GM12878 (cell line): ENCODE data around the gene TNFSF9. TPM values are rescaled to one million over a fixed set of nuclear protein-coding genes. Genes with fewer than 3 reads are reported as not detected.

Experiments
- ATAC-seq: fragments of 200-7000 bp; cut with Tn5 transposase; 3 replicates; pipeline ENCODE4 v1.9.1; 2020; ENCODE audit warnings: mild to moderate bottlenecking, moderate library complexity
- BruUV-seq: library from RNA; stranded (reverse); fragments of 400-500 nt; replicated peaks from 2 replicates; lab custom pipeline; 2021; lab: Mats Ljungman, UMichigan
- CTCF ChIA-PET: fragments of 300-600 bp; sonication (Branson Sonifier 250); formaldehyde crosslinking; extraction: SDS; loops from one replicate; lab custom pipeline; 2021; ENCODE audit warnings: inconsistent platforms; lab: Yijun Ruan, JAX
- POLR2A ChIA-PET: fragments of 350-600 bp; formaldehyde crosslinking; extraction: SDS; loops from one replicate; lab custom pipeline; 2021; ENCODE audit warnings: inconsistent platforms; lab: Charles Lee
- RAD21 ChIA-PET: fragments of 300-600 bp; sonication (Branson Sonifier 250); formaldehyde crosslinking; loops from one replicate; lab custom pipeline; 2023; ENCODE audit warnings: antibody characterized with exemption; ENCODE audit not compliant: unreplicated experiment; lab: Charles Lee
- SMC1A ChIA-PET: fragments of 300-600 bp; sonication (Branson Sonifier 250); formaldehyde crosslinking; loops from one replicate; lab custom pipeline; 2023; ENCODE audit not compliant: unreplicated experiment, uncharacterized antibody; lab: Charles Lee
- DNase-seq: peaks from one replicate; pipeline ENCODE4 v3.0.0-alpha.2; 2011; ENCODE audit warnings: low read depth, low spot score
- FAIRE-seq: peaks from 3 replicates; lab custom pipeline; 2011; peaks lifted over from hg19 to GRCh38; lab: Jason Lieb, UNC
- H2AFZ ChIP-seq: 2 replicates; pipeline ENCODE4 v1.6.0; 2011; ENCODE audit warnings: low read depth, low read length, control low read depth; ENCODE audit not compliant: control insufficient read depth
- H3K27ac ChIP-seq: 2 replicates; pipeline ENCODE4 v1.5.1; 2011; ENCODE audit warnings: control low read depth; ENCODE audit not compliant: control insufficient read depth, insufficient read depth
- H3K27me3 ChIP-seq, 2 experiments: replicated peaks in 1 of 2; 2 replicates each; pipeline versions ENCODE4 v1.6.0 to v1.6.1; 2011; ENCODE audit warnings: low read length in 1 of 2; ENCODE audit not compliant: control insufficient read depth in 2 of 2, insufficient read depth in 2 of 2
- H3K36me3 ChIP-seq, 2 experiments: 2 replicates each; pipeline ENCODE4 v1.5.1; 2011; ENCODE audit warnings: low read length in 1 of 2; ENCODE audit not compliant: control insufficient read depth in 2 of 2, insufficient read depth in 2 of 2
- H3K4me1 ChIP-seq: 2 replicates; pipeline ENCODE4 v1.6.1; 2011; ENCODE audit warnings: mild to moderate bottlenecking, low read length, moderate library complexity, mixed read lengths; ENCODE audit not compliant: control insufficient read depth, insufficient read depth
- H3K4me2 ChIP-seq: 2 replicates; pipeline ENCODE4 v1.6.0; 2011; ENCODE audit warnings: control low read depth; ENCODE audit not compliant: control insufficient read depth, insufficient read depth
- H3K4me3 ChIP-seq: fragments of 200-600 bp; sonication (generic); 2 replicates; pipeline ENCODE4 v1.5.1; 2016
- H3K79me2 ChIP-seq: 2 replicates; pipeline ENCODE4 v1.6.0; 2011; ENCODE audit warnings: low read length; ENCODE audit not compliant: control insufficient read depth, insufficient read depth
- H3K9ac ChIP-seq: 2 replicates; pipeline ENCODE4 v1.8.0; 2011; ENCODE audit warnings: low read length, control low read depth, mixed read lengths; ENCODE audit not compliant: control insufficient read depth, insufficient read depth
- H3K9me3 ChIP-seq: replicated peaks from 3 replicates; pipeline ENCODE4 v1.5.1; 2011; ENCODE audit warnings: mild to moderate bottlenecking, low read length; ENCODE audit not compliant: control insufficient read depth, insufficient read depth
- H4K20me1 ChIP-seq: 2 replicates; pipeline ENCODE4 v1.6.0; 2011; ENCODE audit not compliant: control insufficient read depth, insufficient read depth
- BCL11A ChIP-seq: IDR thresholded peaks from 2 replicates; pipeline ENCODE4 v1.6.1; 2011; ENCODE audit warnings: low read depth, low read length
- HDGF ChIP-seq: fragments of 450-650 bp; IDR thresholded peaks from 2 replicates; pipeline ENCODE4 v1.6.1; 2016; ENCODE audit warnings: antibody characterized with exemption
- IKZF2 ChIP-seq, 2 experiments: fragments of 450-650 bp; IDR thresholded peaks; 2 replicates each; pipeline ENCODE4 v1.6.1; 2017; ENCODE audit warnings: mild to moderate bottlenecking in 2 of 2, moderate library complexity in 2 of 2
- MXI1 ChIP-seq: fragments of 150-350 bp; IDR thresholded peaks from 2 replicates; pipeline ENCODE4 v1.6.1; 2011; ENCODE audit warnings: low read depth, mild to moderate bottlenecking, inconsistent platforms, low read length, improper control_type of control experiment
- NBN ChIP-seq: fragments of 450-650 bp; IDR thresholded peaks from 2 replicates; pipeline ENCODE4 v1.6.1; 2016
- PAX8 ChIP-seq: fragments of 450-650 bp; IDR thresholded peaks from 2 replicates; pipeline ENCODE4 v1.6.1; 2017; ENCODE audit warnings: mild to moderate bottlenecking, moderate library complexity
- POLR2AphosphoS2 ChIP-seq: IDR thresholded peaks from 2 replicates; pipeline ENCODE4 v1.6.1; 2011; ENCODE audit warnings: low read depth, mild to moderate bottlenecking, low read length, improper control_type of control experiment, moderate library complexity
- SMAD1 ChIP-seq: fragments of 450-650 bp; IDR thresholded peaks from 2 replicates; pipeline ENCODE4 v1.6.1; 2018; ENCODE audit warnings: mild to moderate bottlenecking, low read depth; ENCODE audit not compliant: partially characterized antibody
- WGBS: methylation state at CpG from one replicate; pipeline ENCODE4 v1.1.6; 2016; ENCODE audit warnings: low lambda C conversion rate; ENCODE audit not compliant: insufficient replicate concordance, insufficient coverage; ENCODE audit errors: missing lambda C conversion rate; 5-methylcytosine and 5-hydroxymethylcytosine counted together
- in situ Hi-C: fragments of 300-500 bp; cut with MboI; formaldehyde crosslinking; loops from 9 replicates; pipeline ENCODE4 v1.14.3; 2018; ENCODE audit warnings: mixed read lengths
- intact Hi-C: fragments of 100-400 bp; cut with micrococcal nuclease; formaldehyde crosslinking; loops from one replicate; pipeline ENCODE4 v1.14.2; 2022; ENCODE audit not compliant: unreplicated experiment
- polyA plus RNA-seq, 11 experiments: library from polyadenylated mRNA; depleted of rRNA in 4 of 11; unstranded in 6 of 11; stranded (reverse) in 5 of 11; fragments of >200 nt; fragmentation: Nextera tagmentation in 4 of 11; fragmentation: Illumina TruSeq in 1 of 11; extraction: Ambion mirVana in 4 of 11; extraction: Trizol in 1 of 11; gene quantifications; 1 replicate in 1 of 11; 2 replicates in 10 of 11; pipeline versions ENCODE4 v1.2.1 to v1.2.3, GENCODE V29; 2011 to 2016; ENCODE audit warnings: inconsistent platforms in 2 of 11, missing spikeins in 2 of 11, low read depth in 1 of 11
- total RNA-seq, 4 experiments: library from RNA; depleted of rRNA in 3 of 4; stranded (reverse); fragments of >200 nt in 3 of 4; fragmentation: Illumina TruSeq in 1 of 4; extraction: Trizol in 1 of 4; gene quantifications; 2 replicates each; pipeline versions ENCODE4 v1.2.1 to v1.2.3, GENCODE V29; 2013 to 2021
- TF ChIP-seq, protein P1 (sequence below): fragments of 450-650 bp; IDR thresholded peaks from 2 replicates; pipeline ENCODE4 v1.6.1; 2016; ENCODE audit warnings: mild to moderate bottlenecking
- TF ChIP-seq, protein P2 (sequence below): fragments of 450-650 bp; IDR thresholded peaks from 2 replicates; pipeline ENCODE4 v1.6.1; 2017; ENCODE audit warnings: low read depth, mild to moderate bottlenecking, moderate library complexity

TNFSF9 gene
- total and polyA plus RNA-seq, 10 of the 15 experiments (the other 5 are each of a cell fraction or from before 2014, with no cell fraction given), result 6.2 to 75.3 (median 22.1) TPM

DNA sequence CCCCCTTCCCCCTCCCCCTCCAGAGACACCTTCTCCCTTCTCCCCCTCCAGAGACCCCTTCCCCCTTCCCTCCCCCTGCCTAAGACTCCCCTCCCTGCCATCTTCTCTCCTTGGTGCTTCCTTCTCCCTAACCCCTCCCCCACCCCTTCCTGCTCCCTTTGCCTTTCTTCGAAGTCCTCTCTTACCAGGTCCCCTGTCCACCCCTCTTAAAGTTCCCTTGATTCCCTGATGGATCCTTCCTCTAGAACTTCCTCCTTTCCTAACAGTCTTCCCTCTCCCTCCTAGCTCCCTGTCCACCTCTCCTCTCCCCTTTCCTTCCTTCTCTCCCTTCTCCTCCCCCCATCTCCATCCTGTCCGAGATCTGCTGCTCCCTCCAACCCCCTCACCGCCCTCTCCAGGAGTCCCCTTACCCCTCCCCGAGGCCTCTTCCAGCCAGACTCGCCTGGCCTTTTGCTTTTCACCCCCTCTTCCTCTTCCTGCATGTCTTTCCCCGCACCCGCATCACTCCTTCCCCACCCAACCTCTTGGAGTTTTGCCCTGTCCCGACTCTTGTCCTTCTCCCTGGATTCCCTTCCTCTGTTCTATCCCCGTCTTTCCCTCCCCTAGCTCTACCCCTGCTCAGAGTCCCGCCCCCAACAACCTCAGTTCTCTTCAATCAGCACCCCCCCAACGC is 3.1 kb downstream of the TNFSF9 start:
- Histone ChIP-seq H4K20me1 (no peaks in the 10 kb centered on the region; the same call in 1 of the 2 replicates), H3K9ac (0 out of 2 replicates have a peak overlapping the region, but pooled peaks have one; percentile 2), H2AFZ (no peak overlapping the region), H3K4me2 (no peak overlapping the region), H3K27ac (no peak overlapping the region), H3K79me2 (peaks cover 67% of the 10 kb centered on the region), H3K9me3 (no peaks in the 10 kb centered on the region; the same call in 2 of the 3 replicates), H3K36me3 (peaks cover 0 to 8% of the 10 kb centered on the region in 2 experiments; a peak in 2 of 4 replicates), H3K27me3 (no peaks in the 10 kb centered on the region), H3K4me3 (no peak overlapping the region; the same call in 1 of the 2 replicates), H3K4me1 (peaks cover 46% of the 10 kb centered on the region)
- ATAC-seq, result no peak
- ChIA-PET POLR2A (interaction anchor here (0.7 to 3.0 kb wide), 3 partner anchors 27 to 59 kb away, joined by 4 to 11 read pairs (median 8); no protein-coding TSS in a partner anchor), RAD21 (interaction anchor here (0.6 to 1.2 kb wide), 3 partner anchors 13 to 207 kb away, joined by 3 to 6 read pairs (median 3); no protein-coding TSS in a partner anchor), CTCF (interaction anchor here (1.1 kb wide), 1 partner anchor 70 kb away, joined by 3 read pairs; no protein-coding TSS in a partner anchor), SMC1A (interaction anchor here (1.2 to 1.3 kb wide), 2 partner anchors 11 to 25 kb away, joined by 3 read pairs; no protein-coding TSS in a partner anchor)
- in situ Hi-C loops (no loop called here), intact Hi-C loops (loop anchor here (2.0 kb wide), 1 partner anchor 15 kb away; no protein-coding TSS in a partner anchor)
- no peak for DNase-seq
- FAIRE-seq, result no peak
- no TSS peak for BruUV-seq
- TF ChIP-seq NBN (0 out of 2 replicates have a peak, but pooled peaks have one; percentile 28), HDGF (peak; percentile 90), BCL11A (no peak), IKZF2 (IDR thresholded peaks at IDR 0.05) (peak in 1 of 2 experiments; percentile 31; a peak in 3 of 4 replicates), PAX8 (no peak), POLR2AphosphoS2 (0 out of 2 replicates have a peak, but pooled peaks have one; percentile 48), SMAD1 (peak; percentile 94), MXI1 (no peak)
- TF ChIP-seq, protein P1, sequence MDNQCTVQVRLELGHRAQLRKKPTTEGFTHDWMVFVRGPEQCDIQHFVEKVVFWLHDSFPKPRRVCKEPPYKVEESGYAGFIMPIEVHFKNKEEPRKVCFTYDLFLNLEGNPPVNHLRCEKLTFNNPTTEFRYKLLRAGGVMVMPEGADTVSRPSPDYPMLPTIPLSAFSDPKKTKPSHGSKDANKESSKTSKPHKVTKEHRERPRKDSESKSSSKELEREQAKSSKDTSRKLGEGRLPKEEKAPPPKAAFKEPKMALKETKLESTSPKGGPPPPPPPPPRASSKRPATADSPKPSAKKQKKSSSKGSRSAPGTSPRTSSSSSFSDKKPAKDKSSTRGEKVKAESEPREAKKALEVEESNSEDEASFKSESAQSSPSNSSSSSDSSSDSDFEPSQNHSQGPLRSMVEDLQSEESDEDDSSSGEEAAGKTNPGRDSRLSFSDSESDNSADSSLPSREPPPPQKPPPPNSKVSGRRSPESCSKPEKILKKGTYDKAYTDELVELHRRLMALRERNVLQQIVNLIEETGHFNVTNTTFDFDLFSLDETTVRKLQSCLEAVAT, result peak; percentile 53
- TF ChIP-seq, protein P2, sequence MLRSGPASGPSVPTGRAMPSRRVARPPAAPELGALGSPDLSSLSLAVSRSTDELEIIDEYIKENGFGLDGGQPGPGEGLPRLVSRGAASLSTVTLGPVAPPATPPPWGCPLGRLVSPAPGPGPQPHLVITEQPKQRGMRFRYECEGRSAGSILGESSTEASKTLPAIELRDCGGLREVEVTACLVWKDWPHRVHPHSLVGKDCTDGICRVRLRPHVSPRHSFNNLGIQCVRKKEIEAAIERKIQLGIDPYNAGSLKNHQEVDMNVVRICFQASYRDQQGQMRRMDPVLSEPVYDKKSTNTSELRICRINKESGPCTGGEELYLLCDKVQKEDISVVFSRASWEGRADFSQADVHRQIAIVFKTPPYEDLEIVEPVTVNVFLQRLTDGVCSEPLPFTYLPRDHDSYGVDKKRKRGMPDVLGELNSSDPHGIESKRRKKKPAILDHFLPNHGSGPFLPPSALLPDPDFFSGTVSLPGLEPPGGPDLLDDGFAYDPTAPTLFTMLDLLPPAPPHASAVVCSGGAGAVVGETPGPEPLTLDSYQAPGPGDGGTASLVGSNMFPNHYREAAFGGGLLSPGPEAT, result peak; percentile 73
- WGBS, result 87% methylated on average over 5 of the region's 11 CpGs
